Measurements from ENCODE around the gene CSNK1G2. TPM values are rescaled to one million over a fixed set of nuclear protein-coding genes. Genes with fewer than 3 reads are reported as not detected.

Gene CSNK1G2
- total RNA-seq, 1 experiment from 2014 or later: 100.0 TPM

- Histone ChIP-seq H3K4ac (ENCODE audit: low read depth, low read length) (no peak overlapping the region), H3K18ac (ENCODE audit: insufficient read length, low read depth, low read length) (no peak overlapping the region), H2BK15ac (ENCODE audit: low read depth, low read length) (no peak overlapping the region), H3K56ac (ENCODE audit: insufficient read length, low read depth, low read length) (no peak overlapping the region), H2BK120ac (ENCODE audit: low read depth, low read length, poor library complexity, severe bottlenecking) (no peak overlapping the region), H3K23me2 (ENCODE audit: insufficient read length, low read depth, low read length, poor library complexity, severe bottlenecking) (no peaks in the 10 kb centered on the region), H4K20me1 (ENCODE audit: control insufficient read depth, insufficient read depth, insufficient read length) (peaks cover 2% of the 10 kb centered on the region), H3K4me1 (ENCODE audit: insufficient read depth, low read length) (no peaks in the 10 kb centered on the region), H2BK20ac (ENCODE audit: low read depth, low read length, poor library complexity, severe bottlenecking) (no peak overlapping the region), H3K79me2 (ENCODE audit: insufficient read depth, low read length) (peaks cover 26% of the 10 kb centered on the region; the same call in 1 of the 2 replicates), H4K8ac (replicated peaks; ENCODE audit: insufficient read length, low read depth, low read length) (no peak overlapping the region), H3K23ac (ENCODE audit: insufficient read length, low read depth, low read length) (no peak overlapping the region), H4K5ac (ENCODE audit: insufficient read length, low read depth, low read length) (no peak overlapping the region), H3T11ph (ENCODE audit: low read length) (no peak overlapping the region), H2BK5ac (ENCODE audit: insufficient read length, low read length) (no peak overlapping the region), H3K4me2 (ENCODE audit: insufficient read depth, insufficient read length, low read length) (no peak overlapping the region), H4K91ac (ENCODE audit: insufficient read length, low read depth, low read length) (no peak overlapping the region), H3K9ac (ENCODE audit: extremely low read depth, insufficient read length, low read length) (no peak overlapping the region), H2AK5ac (ENCODE audit: insufficient read length, low read length) (no peak overlapping the region), H3K27me3 (ENCODE audit: insufficient read depth, low read length) (no peaks in the 10 kb centered on the region), H3K79me1 (ENCODE audit: insufficient read depth, low read depth, low read length, poor library complexity, severe bottlenecking) (peaks cover 8% of the 10 kb centered on the region), H3K27ac (ENCODE audit: insufficient read length, low read depth, low read length) (no peak overlapping the region), H2AFZ (ENCODE audit: low read length) (no peak overlapping the region), H3K9me3 (ENCODE audit: control insufficient read depth, low read depth, low read length) (no peaks in the 10 kb centered on the region), H3K14ac (ENCODE audit: insufficient read depth, low read length) (no peak overlapping the region), H2BK12ac (ENCODE audit: insufficient read length, low read depth, low read length) (no peak overlapping the region)
- no peak for TF ChIP-seq CTCF (conservative IDR thresholded peaks at IDR 0.05)
- H3K4me1 Mint-ChIP-seq: peaks cover 3 to 15% of the 10 kb centered on the region in 2 experiments; a peak in 3 of 4 replicates
- H3K4me3 Mint-ChIP-seq: no peak overlapping the region
- DNase-seq: no peak
- H3K9me3 Mint-ChIP-seq: no peaks in the 10 kb centered on the region
- no peak overlapping the region for H3K27ac Mint-ChIP-seq
- WGBS (ENCODE audit: extremely low coverage, insufficient read length, low lambda C conversion rate): no CpG with 5 or more reads among the region's 40 CpGs
- no peaks in the 10 kb centered on the region for H3K27me3 Mint-ChIP-seq (ENCODE audit: low read depth)
- H3K36me3 Mint-ChIP-seq (ENCODE audit: insufficient read depth in 1 of 3, low read depth in 3 of 3): peaks cover 0 to 10% (median 7%) of the 10 kb centered on the region in 3 experiments; a peak in 5 of 7 replicates
Observed at GRCh38 chr19:1957562-1958248, 16.7 kb downstream of the CSNK1G2 start.
